ENCODE measurements around the gene APOL6.
A peak's percentile ranks its signal among the peaks of the same experiment; 100 is the strongest.
"Not testable (repeated sequence)": the region's sequence is repeated elsewhere in the genome, so short reads cannot be mapped to it uniquely, and the experiment has no call there.

Gene APOL6

DNA sequence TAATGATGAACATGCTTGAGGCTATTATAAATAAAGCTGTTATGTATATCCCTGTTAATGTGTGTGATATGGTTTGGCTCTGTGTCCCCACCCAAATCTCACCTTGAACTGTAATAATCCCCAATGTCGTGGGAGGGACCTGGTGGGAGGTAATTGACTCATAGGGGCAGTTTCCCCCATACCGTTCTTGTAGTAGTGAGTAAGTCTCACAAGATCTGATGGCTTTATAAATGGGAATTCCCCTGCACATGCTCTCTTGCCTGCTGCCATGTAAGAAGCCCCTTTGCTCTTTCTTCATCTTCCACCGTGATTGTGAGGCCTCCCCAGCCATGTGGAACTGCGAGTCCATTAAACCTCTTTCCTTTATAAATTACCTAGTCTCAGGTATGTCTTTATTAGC is 31.2 kb downstream of the APOL6 start:
- DNase-seq (ENCODE audit: low spot score), result not testable (repeated sequence)

DNA sequence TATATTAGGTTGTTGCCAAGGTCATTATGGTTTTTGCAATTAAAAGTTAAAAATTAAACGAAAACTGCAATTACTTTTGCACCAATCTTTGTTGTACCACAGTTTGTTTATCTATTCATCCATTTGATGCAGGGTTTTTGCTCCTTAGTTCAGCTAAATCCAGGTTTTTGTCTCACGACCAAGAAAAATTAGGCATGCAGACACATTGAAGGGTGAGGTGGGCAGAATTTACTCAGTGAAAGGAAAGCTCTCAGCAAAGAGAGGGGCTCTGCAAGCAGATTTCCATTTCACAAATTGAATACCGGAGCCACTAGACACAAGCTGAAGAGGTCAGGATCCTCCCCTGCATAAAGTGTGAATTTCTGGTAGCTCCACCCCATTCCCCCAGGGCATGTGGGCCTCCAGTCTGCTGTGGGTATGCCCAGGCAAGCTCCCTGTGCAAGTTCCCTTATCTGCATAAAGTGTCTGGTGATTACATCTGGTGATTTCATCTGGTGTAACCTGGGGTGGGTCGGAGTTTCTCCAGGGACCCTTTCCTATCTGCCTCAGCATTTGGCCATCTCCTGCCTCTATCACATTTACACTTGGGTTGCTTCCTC is 33.3 kb downstream of the APOL6 start:
- DNase-seq (ENCODE audit: low spot score), result no peak

- DNase-seq (ENCODE audit: low spot score), result no peak
Observed at GRCh38 chr22:35683560-35683959, 35.3 kb downstream of the APOL6 start.

GRCh38 chr22:35684270-35684700 is 36.0 kb downstream of the APOL6 start:
- peak; percentile 42 for DNase-seq (ENCODE audit: low spot score)

GRCh38 chr22:35684732-35685131 is 36.5 kb downstream of the APOL6 start:
- no peak for DNase-seq (ENCODE audit: low spot score)

DNA sequence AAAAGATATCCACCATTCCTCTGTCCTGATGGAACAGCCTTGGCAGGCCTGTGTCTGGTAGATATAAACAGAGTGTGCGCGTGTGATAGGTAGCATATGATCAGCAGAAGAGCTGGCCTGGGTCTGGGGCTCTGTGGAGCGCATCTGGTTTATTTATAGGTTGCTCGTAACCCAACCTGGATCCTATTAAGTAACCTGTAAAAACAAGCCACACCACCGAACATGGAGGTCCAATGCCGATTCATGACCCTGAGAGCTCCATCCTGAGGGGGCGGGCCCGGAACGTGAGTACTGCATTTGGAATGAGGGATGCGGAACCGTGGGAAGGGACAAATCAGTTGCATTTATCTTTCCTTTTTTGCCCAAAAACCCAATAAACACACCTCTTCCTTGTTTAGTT is 37.5 kb downstream of the APOL6 start:
- no peak for DNase-seq (ENCODE audit: low spot score)

DNA sequence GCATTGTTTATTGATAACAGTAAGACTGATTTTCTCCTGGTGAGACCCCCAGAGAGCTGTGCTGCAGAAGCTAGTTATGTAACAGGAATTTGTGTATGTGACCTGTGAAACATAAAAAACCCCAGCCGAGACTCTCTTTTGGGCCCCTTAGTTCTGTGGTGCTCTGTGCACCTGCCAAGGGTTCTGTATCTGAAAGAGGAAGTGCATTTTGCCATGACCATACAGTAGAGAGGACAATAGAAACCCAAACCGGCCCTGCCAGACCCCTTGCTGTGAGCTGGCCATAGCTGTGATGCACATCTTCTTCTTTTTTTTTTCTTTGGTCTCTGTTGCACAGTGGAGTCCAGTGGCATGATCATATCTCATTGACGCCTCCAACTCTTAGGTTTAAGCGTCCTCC is 38.1 kb downstream of the APOL6 start:
- DNase-seq (ENCODE audit: low spot score), result no peak

DNA sequence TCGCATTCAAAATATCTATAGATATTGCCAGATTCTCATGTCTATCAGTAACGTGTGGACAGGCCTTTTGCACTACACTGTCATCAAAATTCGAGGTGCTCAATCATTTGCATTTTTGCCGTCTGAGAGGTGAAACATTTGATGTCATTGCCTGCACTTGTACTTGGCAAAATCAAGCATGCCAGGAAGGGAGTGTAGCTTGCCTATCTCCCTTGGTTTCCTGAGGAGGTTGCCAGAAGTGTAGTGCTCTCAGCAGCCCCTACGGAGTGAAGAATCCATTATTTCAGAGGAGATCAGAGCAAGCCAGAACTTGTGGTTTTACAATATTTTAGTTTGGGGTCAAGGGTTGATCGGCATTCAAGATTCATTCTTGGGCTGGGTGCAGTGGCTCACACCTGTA is 39.2 kb downstream of the APOL6 start:
- DNase-seq (ENCODE audit: low spot score), result no peak

- DNase-seq (ENCODE audit: low spot score), result no peak
Observed at GRCh38 chr22:35688913-35689675, 40.8 kb downstream of the APOL6 start.

GRCh38 chr22:35690001-35690400 is 41.8 kb downstream of the APOL6 start:
- no peak for DNase-seq (ENCODE audit: low spot score)

- DNase-seq (ENCODE audit: low spot score), result no peak
Observed at GRCh38 chr22:35695202-35695601, 47.0 kb downstream of the APOL6 start.

DNA sequence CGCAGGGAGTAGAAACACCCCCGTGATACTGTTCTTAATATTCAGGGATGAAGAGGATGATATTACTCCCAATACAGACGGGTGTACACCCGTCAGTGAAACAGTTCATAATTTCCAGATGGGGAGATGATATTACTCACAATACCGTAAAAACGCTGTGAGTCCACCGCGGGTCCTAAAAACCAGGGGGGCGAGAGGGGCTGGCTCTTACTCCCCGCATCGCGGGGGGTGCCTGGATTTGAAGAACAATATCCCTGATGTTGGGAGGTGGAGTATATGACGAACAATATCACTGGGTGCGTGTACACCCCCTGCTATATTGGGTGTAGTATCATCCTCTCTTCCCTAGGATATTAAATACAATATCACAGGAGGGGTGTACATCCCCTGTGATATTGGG is 48.9 kb downstream of the APOL6 start:
- DNase-seq (ENCODE audit: low spot score), result no peak

DNA sequence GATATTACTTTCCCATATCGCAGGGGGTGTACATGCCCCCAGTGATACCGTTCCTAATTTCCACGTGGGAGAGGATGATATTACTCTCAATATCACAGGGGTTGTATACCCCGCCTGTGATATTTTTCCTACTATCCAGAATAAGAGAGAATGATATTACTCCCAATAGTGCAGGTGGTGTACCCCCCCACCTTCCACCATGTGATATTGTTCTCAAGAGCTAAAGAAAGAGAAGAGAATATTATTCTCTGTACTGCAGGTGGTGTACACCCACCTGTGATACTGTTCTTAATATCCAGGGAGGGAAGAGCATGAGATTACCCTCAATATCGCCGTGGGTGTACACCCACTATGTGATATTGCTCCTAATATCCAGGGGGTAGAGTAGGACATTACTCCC is 51.6 kb downstream of the APOL6 start:
- not testable (repeated sequence) for DNase-seq (ENCODE audit: low spot score)

DNA sequence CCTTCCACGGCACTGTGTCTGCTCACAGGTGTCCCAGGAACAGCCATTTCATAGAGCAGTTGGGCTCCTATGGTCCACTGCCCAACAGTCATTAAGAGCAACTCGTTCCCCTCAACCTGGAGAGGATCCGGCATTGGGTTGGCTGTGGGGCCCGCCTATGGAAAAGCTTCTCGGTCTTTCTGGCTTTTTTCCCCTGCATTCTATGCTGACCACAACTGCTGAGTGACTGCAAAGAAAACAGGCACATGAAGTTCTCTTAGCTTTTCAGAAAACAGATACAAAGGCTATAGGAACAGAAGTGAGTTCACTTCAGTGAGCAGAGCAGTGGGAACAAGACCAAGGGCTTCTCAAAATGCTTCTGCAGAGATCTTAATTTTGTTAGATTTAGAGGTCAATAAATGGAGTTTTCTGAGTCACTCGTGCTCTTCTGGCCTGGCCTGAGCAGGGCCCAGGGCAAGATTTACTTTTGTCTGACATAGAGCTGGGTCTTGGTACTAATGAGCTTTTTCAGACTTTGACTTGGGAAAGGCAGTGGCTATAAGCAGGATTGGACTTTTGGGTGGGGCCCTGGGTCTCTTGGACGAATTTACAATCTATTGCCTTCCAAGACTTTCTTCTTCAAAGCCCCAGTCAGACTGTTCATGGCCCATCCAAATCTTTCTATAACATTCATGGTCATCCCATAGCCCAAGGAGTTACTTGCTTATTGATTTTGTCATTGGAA is 55.8 kb downstream of the APOL6 start:
- no peak for DNase-seq (ENCODE audit: low spot score)

GRCh38 chr22:35705141-35705540 is 56.9 kb downstream of the APOL6 start:
- DNase-seq (ENCODE audit: low spot score), result no peak

DNA sequence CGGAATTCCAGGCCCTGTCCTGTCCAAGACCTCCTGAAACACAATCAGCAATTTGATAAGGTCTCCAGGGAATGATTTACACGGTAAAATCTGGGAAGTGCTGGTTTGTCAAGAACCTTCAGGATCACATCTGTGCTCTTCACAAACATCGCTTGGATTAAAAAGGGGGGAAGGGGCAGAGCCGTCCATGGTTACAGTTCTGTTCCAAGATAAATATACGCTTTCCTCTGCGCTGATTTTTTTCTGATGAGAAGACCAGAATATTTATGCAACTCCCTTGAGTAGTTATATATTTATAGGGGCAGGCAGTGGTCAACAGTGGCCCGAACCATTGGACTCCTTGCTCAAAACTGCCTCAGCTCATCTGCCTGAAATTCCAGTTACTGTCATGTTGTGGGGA is 60.2 kb downstream of the APOL6 start:
- DNase-seq (ENCODE audit: low spot score), result no peak

GRCh38 chr22:35708917-35709316 is 60.7 kb downstream of the APOL6 start:
- DNase-seq (ENCODE audit: low spot score), result no peak

- no peak for DNase-seq (ENCODE audit: low spot score)
Observed at GRCh38 chr22:35711336-35711735, 63.1 kb downstream of the APOL6 start.

DNA sequence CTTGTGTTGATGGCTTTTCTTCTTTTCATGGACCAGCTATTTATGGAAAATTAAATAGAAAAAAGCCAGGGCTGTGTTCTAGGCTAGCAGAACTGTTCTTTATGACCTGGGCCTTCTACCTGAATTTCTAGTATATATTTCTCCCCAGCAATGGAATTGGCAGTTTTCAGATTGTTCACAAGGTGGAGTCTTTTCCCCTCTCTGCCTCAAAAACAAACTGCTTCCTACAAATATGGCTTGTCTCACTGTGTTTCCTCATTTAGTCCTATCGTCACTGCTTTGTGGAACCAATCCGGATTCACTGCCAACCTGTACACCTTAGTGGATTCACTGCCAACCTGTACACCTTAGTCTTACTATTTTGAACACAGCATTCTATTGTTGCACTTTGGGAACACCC is 64.4 kb downstream of the APOL6 start:
- no peak for DNase-seq (ENCODE audit: low spot score)

- DNase-seq (ENCODE audit: low spot score), result no peak
Observed at GRCh38 chr22:35717572-35717971, 69.3 kb downstream of the APOL6 start, which contains the start of gene APOL5. APOL5 (plus strand) TSS chr22:35717872; CDS start chr22:35717872, 0 bp downstream.
